ENCODE results near the gene TMC5.

- TF ChIP-seq EZH2 (IDR thresholded peaks at IDR 0.05; ENCODE audit: borderline replicate concordance, insufficient read depth, low read length, poor library complexity, severe bottlenecking) (no peak), REST (IDR thresholded peaks at IDR 0.05; ENCODE audit: borderline replicate concordance) (no peak)
Observed at GRCh38 chr16:19419698-19420075, 2.0 kb downstream of the TMC5 start.
